Measurements from ENCODE around the gene SSH2.

DNA sequence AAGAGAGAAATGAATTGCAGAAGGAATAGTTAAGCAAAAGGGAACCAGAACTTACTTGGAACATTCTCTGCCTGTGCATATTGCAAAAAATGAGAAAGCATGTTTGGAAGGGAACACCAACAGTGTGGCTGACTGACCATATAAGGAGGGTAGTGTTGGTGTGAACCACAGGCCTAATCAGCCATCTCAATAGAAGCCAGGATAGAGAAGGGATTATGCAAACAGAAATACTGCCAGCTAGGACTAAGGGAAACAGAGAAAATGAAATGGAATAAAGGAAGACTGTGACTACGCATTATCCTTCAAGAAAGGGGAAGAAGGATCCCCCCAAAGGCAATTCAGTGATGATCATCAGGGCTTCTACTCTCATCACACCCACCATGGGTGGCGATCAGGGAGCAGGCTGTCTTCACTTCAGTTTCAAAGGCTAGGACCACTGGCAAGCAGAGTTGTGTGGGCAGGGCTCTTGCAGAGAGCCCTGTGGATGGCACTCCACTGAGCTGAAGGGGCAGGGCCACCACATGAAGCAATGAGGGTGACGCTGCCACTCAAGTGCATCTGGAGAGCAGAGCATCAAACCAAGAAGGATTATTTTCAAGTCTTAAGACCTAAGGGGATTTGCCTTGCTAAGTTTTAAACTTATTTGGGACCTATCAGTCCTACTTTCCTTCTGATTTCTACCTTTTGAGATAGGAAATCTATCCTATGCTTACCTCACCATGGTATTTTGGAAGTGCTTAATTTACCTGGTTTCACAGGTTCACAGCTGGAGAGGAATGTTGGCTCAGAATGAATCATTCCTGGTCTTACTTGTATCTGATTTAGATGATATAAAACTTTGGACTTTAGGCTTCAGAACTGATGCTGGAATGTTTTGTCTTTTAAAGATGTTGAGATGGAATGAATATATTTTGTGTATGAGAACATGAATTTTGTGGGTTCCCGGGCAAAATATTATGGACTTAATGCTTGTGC lies 140.5 kb downstream of the SSH2 start:
- TF ChIP-seq EZH2 (IDR thresholded peaks at IDR 0.05; ENCODE audit: low read depth): no peak
- TF ChIP-seq, protein P1, sequence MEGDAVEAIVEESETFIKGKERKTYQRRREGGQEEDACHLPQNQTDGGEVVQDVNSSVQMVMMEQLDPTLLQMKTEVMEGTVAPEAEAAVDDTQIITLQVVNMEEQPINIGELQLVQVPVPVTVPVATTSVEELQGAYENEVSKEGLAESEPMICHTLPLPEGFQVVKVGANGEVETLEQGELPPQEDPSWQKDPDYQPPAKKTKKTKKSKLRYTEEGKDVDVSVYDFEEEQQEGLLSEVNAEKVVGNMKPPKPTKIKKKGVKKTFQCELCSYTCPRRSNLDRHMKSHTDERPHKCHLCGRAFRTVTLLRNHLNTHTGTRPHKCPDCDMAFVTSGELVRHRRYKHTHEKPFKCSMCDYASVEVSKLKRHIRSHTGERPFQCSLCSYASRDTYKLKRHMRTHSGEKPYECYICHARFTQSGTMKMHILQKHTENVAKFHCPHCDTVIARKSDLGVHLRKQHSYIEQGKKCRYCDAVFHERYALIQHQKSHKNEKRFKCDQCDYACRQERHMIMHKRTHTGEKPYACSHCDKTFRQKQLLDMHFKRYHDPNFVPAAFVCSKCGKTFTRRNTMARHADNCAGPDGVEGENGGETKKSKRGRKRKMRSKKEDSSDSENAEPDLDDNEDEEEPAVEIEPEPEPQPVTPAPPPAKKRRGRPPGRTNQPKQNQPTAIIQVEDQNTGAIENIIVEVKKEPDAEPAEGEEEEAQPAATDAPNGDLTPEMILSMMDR (conservative IDR thresholded peaks at IDR 0.05): no peak
